Activated effector memory CD4-positive, alpha-beta T cell treated with anti-CD3 and anti-CD28 coated beads, Interleukin-2, amount 50 U/mL, for 16 hours (primary cell): ENCODE results near the gene ASAP2.

Experiments used
- DNase-seq: peaks from one replicate; pipeline ENCODE4 v3.0.0-alpha.2; 2020

The ASAP2 gene

GRCh38 chr2:9359463-9359862 lies 152.9 kb downstream of the ASAP2 start:
- no peak for DNase-seq

- no peak for DNase-seq
These were observed 153.5 kb downstream of the ASAP2 start for GRCh38 chr2:9360110-9360509.

- DNase-seq = no peak
These were observed 154.1 kb downstream of the ASAP2 start for GRCh38 chr2:9360701-9361100.

GRCh38 chr2:9364373-9364772 lies 157.8 kb downstream of the ASAP2 start:
- no peak for DNase-seq

- DNase-seq = no peak
These were observed 158.3 kb downstream of the ASAP2 start for GRCh38 chr2:9364791-9365497.

GRCh38 chr2:9365498-9366019 lies 158.9 kb downstream of the ASAP2 start:
- DNase-seq = no peak

GRCh38 chr2:9366026-9366425 lies 159.4 kb downstream of the ASAP2 start:
- DNase-seq = no peak

GRCh38 chr2:9370746-9371145 lies 164.1 kb downstream of the ASAP2 start:
- DNase-seq = no peak

GRCh38 chr2:9373047-9373446 lies 166.4 kb downstream of the ASAP2 start:
- DNase-seq = no peak

- DNase-seq = no peak
These were observed 166.9 kb downstream of the ASAP2 start for GRCh38 chr2:9373476-9373875.

GRCh38 chr2:9374071-9374730 lies 167.6 kb downstream of the ASAP2 start:
- no peak for DNase-seq

- DNase-seq = no peak
These were observed 169.3 kb downstream of the ASAP2 start for GRCh38 chr2:9375857-9376428.

GRCh38 chr2:9377461-9378097 lies 171.0 kb downstream of the ASAP2 start:
- DNase-seq = no peak

- no peak for DNase-seq
These were observed 172.1 kb downstream of the ASAP2 start for GRCh38 chr2:9378433-9379390.

GRCh38 chr2:9379391-9379755 lies 172.8 kb downstream of the ASAP2 start:
- DNase-seq = no peak

- DNase-seq = no peak
These were observed 174.4 kb downstream of the ASAP2 start for GRCh38 chr2:9380702-9381628.

GRCh38 chr2:9382604-9383235 lies 176.1 kb downstream of the ASAP2 start:
- DNase-seq = no peak

- no peak for DNase-seq
These were observed 177.9 kb downstream of the ASAP2 start for GRCh38 chr2:9384521-9384920.

GRCh38 chr2:9385841-9386240 lies 179.2 kb downstream of the ASAP2 start:
- no peak for DNase-seq

- no peak for DNase-seq
These were observed 181.6 kb downstream of the ASAP2 start for GRCh38 chr2:9388199-9388681.
